ENCODE data around the gene RIMS3.
A peak's percentile ranks its signal among the peaks of the same experiment; 100 is the strongest.

The RIMS3 gene

GRCh38 chr1:40657046-40657445 is 8.4 kb downstream of the RIMS3 start:
- no peak overlapping the region for H3K27ac ChIP-seq (ENCODE audit: low read depth in 2 of 2, low read length in 2 of 2)
- H3K4me3 ChIP-seq (ENCODE audit: low read length in 2 of 2) = no peak overlapping the region
- no peak overlapping the region for H3K9ac ChIP-seq (ENCODE audit: low read depth in 1 of 2, low read length in 2 of 2)
- H3K36me3 ChIP-seq (ENCODE audit: control insufficient read depth in 2 of 2, insufficient read depth in 2 of 2, low read length in 2 of 2) = peaks cover 0 to 4% of the 10 kb centered on the region in 2 donors
- H3K4me1 ChIP-seq (ENCODE audit: control insufficient read depth in 2 of 2, insufficient read depth in 2 of 2, low read length in 2 of 2) = peaks cover 8 to 14% of the 10 kb centered on the region in 2 donors
- H3K9me3 ChIP-seq (ENCODE audit: control insufficient read depth in 2 of 2, low read length in 2 of 2) = no peaks in the 10 kb centered on the region
- no peaks in the 10 kb centered on the region for H3K27me3 ChIP-seq (ENCODE audit: control insufficient read depth in 2 of 2, insufficient read depth in 2 of 2, low read length in 2 of 2)

GRCh38 chr1:40653851-40654537 is 11.5 kb downstream of the RIMS3 start:
- no peak overlapping the region for H3K27ac ChIP-seq (ENCODE audit: low read depth in 2 of 2, low read length in 2 of 2)
- H3K4me1 ChIP-seq (ENCODE audit: control insufficient read depth in 2 of 2, insufficient read depth in 2 of 2, low read length in 2 of 2) = peaks cover 25 to 36% of the 10 kb centered on the region in 2 donors
- no peaks in the 10 kb centered on the region for H3K36me3 ChIP-seq (ENCODE audit: control insufficient read depth in 2 of 2, insufficient read depth in 2 of 2, low read length in 2 of 2)
- no peaks in the 10 kb centered on the region for H3K27me3 ChIP-seq (ENCODE audit: control insufficient read depth in 2 of 2, insufficient read depth in 2 of 2, low read length in 2 of 2)
- no peak overlapping the region for H3K9ac ChIP-seq (ENCODE audit: low read depth in 1 of 2, low read length in 2 of 2)
- H3K9me3 ChIP-seq (ENCODE audit: control insufficient read depth in 2 of 2, low read length in 2 of 2) = no peaks in the 10 kb centered on the region
- H3K4me3 ChIP-seq (ENCODE audit: low read length in 2 of 2) = no peak overlapping the region

- Histone ChIP-seq H3K9me3 (ENCODE audit: control insufficient read depth in 2 of 2, low read length in 2 of 2) (no peaks in the 10 kb centered on the region), H3K4me3 (ENCODE audit: low read length in 2 of 2) (no peak overlapping the region), H3K9ac (ENCODE audit: low read depth in 1 of 2, low read length in 2 of 2) (no peak overlapping the region), H3K27ac (ENCODE audit: low read depth in 2 of 2, low read length in 2 of 2) (no peak overlapping the region), H3K36me3 (ENCODE audit: control insufficient read depth in 2 of 2, insufficient read depth in 2 of 2, low read length in 2 of 2) (no peaks in the 10 kb centered on the region), H3K27me3 (ENCODE audit: control insufficient read depth in 2 of 2, insufficient read depth in 2 of 2, low read length in 2 of 2) (no peaks in the 10 kb centered on the region), H3K4me1 (ENCODE audit: control insufficient read depth in 2 of 2, insufficient read depth in 2 of 2, low read length in 2 of 2) (peaks cover 25 to 36% of the 10 kb centered on the region in 2 donors)
These were observed 12.5 kb downstream of the RIMS3 start for GRCh38 chr1:40652979-40653378.

- Histone ChIP-seq H3K4me1 (ENCODE audit: control insufficient read depth in 2 of 2, insufficient read depth in 2 of 2, low read length in 2 of 2) (peaks cover 25 to 36% of the 10 kb centered on the region in 2 donors), H3K27me3 (ENCODE audit: control insufficient read depth in 2 of 2, insufficient read depth in 2 of 2, low read length in 2 of 2) (no peaks in the 10 kb centered on the region), H3K9ac (ENCODE audit: low read depth in 1 of 2, low read length in 2 of 2) (no peak overlapping the region), H3K9me3 (ENCODE audit: control insufficient read depth in 2 of 2, low read length in 2 of 2) (no peaks in the 10 kb centered on the region), H3K36me3 (ENCODE audit: control insufficient read depth in 2 of 2, insufficient read depth in 2 of 2, low read length in 2 of 2) (no peaks in the 10 kb centered on the region), H3K27ac (ENCODE audit: low read depth in 2 of 2, low read length in 2 of 2) (peak overlapping the region; percentile 67 to 70), H3K4me3 (ENCODE audit: low read length in 2 of 2) (no peak overlapping the region)
These were observed 13.0 kb downstream of the RIMS3 start for GRCh38 chr1:40652468-40652867.

GRCh38 chr1:40651138-40651857 is 14.2 kb downstream of the RIMS3 start:
- H3K9ac ChIP-seq (ENCODE audit: low read depth in 1 of 2, low read length in 2 of 2) = peak overlapping the region; percentile 5 to 33
- peak overlapping the region; percentile 70 to 71 for H3K27ac ChIP-seq (ENCODE audit: low read depth in 2 of 2, low read length in 2 of 2)
- H3K4me1 ChIP-seq (ENCODE audit: control insufficient read depth in 2 of 2, insufficient read depth in 2 of 2, low read length in 2 of 2) = peaks cover 25 to 36% of the 10 kb centered on the region in 2 donors
- H3K27me3 ChIP-seq (ENCODE audit: control insufficient read depth in 2 of 2, insufficient read depth in 2 of 2, low read length in 2 of 2) = no peaks in the 10 kb centered on the region
- H3K9me3 ChIP-seq (ENCODE audit: control insufficient read depth in 2 of 2, low read length in 2 of 2) = no peaks in the 10 kb centered on the region
- H3K4me3 ChIP-seq (ENCODE audit: low read length in 2 of 2) = peak overlapping the region; percentile 20 to 33
- no peaks in the 10 kb centered on the region for H3K36me3 ChIP-seq (ENCODE audit: control insufficient read depth in 2 of 2, insufficient read depth in 2 of 2, low read length in 2 of 2)

- peaks cover 25 to 36% of the 10 kb centered on the region in 2 donors for H3K4me1 ChIP-seq (ENCODE audit: control insufficient read depth in 2 of 2, insufficient read depth in 2 of 2, low read length in 2 of 2)
- no peak overlapping the region for H3K9ac ChIP-seq (ENCODE audit: low read depth in 1 of 2, low read length in 2 of 2)
- H3K36me3 ChIP-seq (ENCODE audit: control insufficient read depth in 2 of 2, insufficient read depth in 2 of 2, low read length in 2 of 2) = no peaks in the 10 kb centered on the region
- no peaks in the 10 kb centered on the region for H3K27me3 ChIP-seq (ENCODE audit: control insufficient read depth in 2 of 2, insufficient read depth in 2 of 2, low read length in 2 of 2)
- H3K9me3 ChIP-seq (ENCODE audit: control insufficient read depth in 2 of 2, low read length in 2 of 2) = no peaks in the 10 kb centered on the region
- no peak overlapping the region for H3K4me3 ChIP-seq (ENCODE audit: low read length in 2 of 2)
- no peak overlapping the region for H3K27ac ChIP-seq (ENCODE audit: low read depth in 2 of 2, low read length in 2 of 2)
These were observed 15.4 kb downstream of the RIMS3 start for GRCh38 chr1:40650075-40650474.

- Histone ChIP-seq H3K9me3 (ENCODE audit: control insufficient read depth in 2 of 2, low read length in 2 of 2) (no peaks in the 10 kb centered on the region), H3K9ac (ENCODE audit: low read depth in 1 of 2, low read length in 2 of 2) (no peak overlapping the region), H3K27ac (ENCODE audit: low read depth in 2 of 2, low read length in 2 of 2) (no peak overlapping the region), H3K27me3 (ENCODE audit: control insufficient read depth in 2 of 2, insufficient read depth in 2 of 2, low read length in 2 of 2) (no peaks in the 10 kb centered on the region), H3K36me3 (ENCODE audit: control insufficient read depth in 2 of 2, insufficient read depth in 2 of 2, low read length in 2 of 2) (no peaks in the 10 kb centered on the region), H3K4me3 (ENCODE audit: low read length in 2 of 2) (no peak overlapping the region), H3K4me1 (ENCODE audit: control insufficient read depth in 2 of 2, insufficient read depth in 2 of 2, low read length in 2 of 2) (peaks cover 25 to 36% of the 10 kb centered on the region in 2 donors)
These were observed 15.9 kb downstream of the RIMS3 start for GRCh38 chr1:40649592-40649930.

GRCh38 chr1:40648928-40649591 is 16.4 kb downstream of the RIMS3 start:
- Histone ChIP-seq H3K9ac (ENCODE audit: low read depth in 1 of 2, low read length in 2 of 2) (no peak overlapping the region), H3K4me1 (ENCODE audit: control insufficient read depth in 2 of 2, insufficient read depth in 2 of 2, low read length in 2 of 2) (peaks cover 25 to 36% of the 10 kb centered on the region in 2 donors), H3K36me3 (ENCODE audit: control insufficient read depth in 2 of 2, insufficient read depth in 2 of 2, low read length in 2 of 2) (no peaks in the 10 kb centered on the region), H3K27ac (ENCODE audit: low read depth in 2 of 2, low read length in 2 of 2) (no peak overlapping the region), H3K9me3 (ENCODE audit: control insufficient read depth in 2 of 2, low read length in 2 of 2) (no peaks in the 10 kb centered on the region), H3K27me3 (ENCODE audit: control insufficient read depth in 2 of 2, insufficient read depth in 2 of 2, low read length in 2 of 2) (no peaks in the 10 kb centered on the region), H3K4me3 (ENCODE audit: low read length in 2 of 2) (no peak overlapping the region)

- H3K9me3 ChIP-seq (ENCODE audit: control insufficient read depth in 2 of 2, low read length in 2 of 2) = no peaks in the 10 kb centered on the region
- peaks cover 22 to 34% of the 10 kb centered on the region in 2 donors for H3K4me1 ChIP-seq (ENCODE audit: control insufficient read depth in 2 of 2, insufficient read depth in 2 of 2, low read length in 2 of 2)
- H3K27me3 ChIP-seq (ENCODE audit: control insufficient read depth in 2 of 2, insufficient read depth in 2 of 2, low read length in 2 of 2) = no peaks in the 10 kb centered on the region
- H3K27ac ChIP-seq (ENCODE audit: low read depth in 2 of 2, low read length in 2 of 2) = no peak overlapping the region
- H3K36me3 ChIP-seq (ENCODE audit: control insufficient read depth in 2 of 2, insufficient read depth in 2 of 2, low read length in 2 of 2) = no peaks in the 10 kb centered on the region
- no peak overlapping the region for H3K9ac ChIP-seq (ENCODE audit: low read depth in 1 of 2, low read length in 2 of 2)
- no peak overlapping the region for H3K4me3 ChIP-seq (ENCODE audit: low read length in 2 of 2)
These were observed 17.3 kb downstream of the RIMS3 start for GRCh38 chr1:40648200-40648599.

- H3K4me1 ChIP-seq (ENCODE audit: control insufficient read depth in 2 of 2, insufficient read depth in 2 of 2, low read length in 2 of 2) = peaks cover 11 to 15% of the 10 kb centered on the region in 2 donors
- H3K27me3 ChIP-seq (ENCODE audit: control insufficient read depth in 2 of 2, insufficient read depth in 2 of 2, low read length in 2 of 2) = no peaks in the 10 kb centered on the region
- H3K9ac ChIP-seq (ENCODE audit: low read depth in 1 of 2, low read length in 2 of 2) = no peak overlapping the region
- H3K9me3 ChIP-seq (ENCODE audit: control insufficient read depth in 2 of 2, low read length in 2 of 2) = no peaks in the 10 kb centered on the region
- H3K4me3 ChIP-seq (ENCODE audit: low read length in 2 of 2) = no peak overlapping the region
- peaks cover 0 to 1% of the 10 kb centered on the region in 2 donors for H3K36me3 ChIP-seq (ENCODE audit: control insufficient read depth in 2 of 2, insufficient read depth in 2 of 2, low read length in 2 of 2)
- H3K27ac ChIP-seq (ENCODE audit: low read depth in 2 of 2, low read length in 2 of 2) = no peak overlapping the region
These were observed 19.2 kb downstream of the RIMS3 start for GRCh38 chr1:40646315-40646714.
